GM19239 (cell line): ENCODE results near the gene RNU1-4.
"Not testable (repeated sequence)": the region's sequence is repeated elsewhere in the genome, so short reads cannot be mapped to it uniquely, and the experiment has no call there.

Experiments
- DNase-seq: peaks from one replicate; pipeline ENCODE4 v3.0.0; 2011; ENCODE audit warnings: low spot score; ENCODE audit not compliant: insufficient read length
- FAIRE-seq: peaks from 2 replicates; lab custom pipeline; 2011; peaks lifted over from hg19 to GRCh38; lab: Jason Lieb, UNC

Gene RNU1-4

GRCh38 chr1:16707130-16708093 is 32.9 kb upstream of the RNU1-4 start:
- DNase-seq, FAIRE-seq: not testable (repeated sequence)

DNA sequence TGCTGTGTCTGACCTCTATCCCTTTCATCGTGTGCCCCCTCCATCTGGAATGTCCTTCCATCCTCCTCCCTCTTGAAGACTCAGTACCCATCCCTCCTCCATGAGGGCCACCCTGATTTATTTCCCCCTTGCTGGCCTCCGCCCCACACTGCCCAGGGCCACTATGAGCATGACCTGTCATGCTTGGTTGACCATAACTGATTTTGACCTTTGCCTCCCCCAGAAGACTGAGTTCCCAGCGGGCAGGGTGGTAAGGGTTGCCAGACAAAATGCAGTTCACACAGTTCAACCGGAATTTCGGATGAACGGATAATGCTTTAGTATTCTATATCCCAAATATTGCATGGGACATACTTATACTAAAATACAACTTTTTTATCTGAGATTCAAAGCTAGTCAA is 31.6 kb upstream of the RNU1-4 start:
- not testable (repeated sequence) for FAIRE-seq

DNA sequence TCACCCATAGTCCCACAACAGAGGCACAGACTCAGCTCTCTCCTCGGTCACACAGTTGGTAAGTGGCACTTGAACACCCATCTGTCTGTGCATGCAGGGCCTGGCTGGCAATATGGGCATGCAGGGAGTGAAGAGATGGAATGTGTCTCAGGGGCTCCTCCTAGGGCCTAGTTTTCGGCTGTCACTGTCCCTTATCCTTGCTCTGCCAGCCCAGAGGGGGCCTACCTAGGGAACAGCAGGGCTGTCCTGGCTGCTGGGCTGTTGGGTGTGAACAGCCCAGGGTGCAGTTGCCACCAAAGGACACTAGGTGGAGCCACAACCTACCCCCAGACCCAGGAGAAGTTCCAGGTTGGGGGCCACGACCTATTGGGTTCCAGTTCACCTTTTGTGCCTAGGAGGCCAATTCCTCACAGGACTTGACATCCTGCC is 30.6 kb upstream of the RNU1-4 start:
- not testable (repeated sequence) for DNase-seq
- FAIRE-seq = peak; percentile 76

More for the DNA sequence above, 31.6 kb upstream of the RNU1-4 start:
- DNase-seq = not testable (repeated sequence)

- DNase-seq = not testable (repeated sequence)
Measured at GRCh38 chr1:16710618-16711017, 29.7 kb upstream of the RNU1-4 start.

GRCh38 chr1:16712131-16712530 is 28.2 kb upstream of the RNU1-4 start:
- not testable (repeated sequence) for FAIRE-seq, DNase-seq

More at GRCh38 chr1:16710618-16711017, 29.7 kb upstream of the RNU1-4 start:
- not testable (repeated sequence) for FAIRE-seq

GRCh38 chr1:16712582-16712981 is 27.7 kb upstream of the RNU1-4 start:
- not testable (repeated sequence) for FAIRE-seq, DNase-seq

- FAIRE-seq, DNase-seq: not testable (repeated sequence)
Measured at GRCh38 chr1:16712984-16713383, 27.3 kb upstream of the RNU1-4 start.

DNA sequence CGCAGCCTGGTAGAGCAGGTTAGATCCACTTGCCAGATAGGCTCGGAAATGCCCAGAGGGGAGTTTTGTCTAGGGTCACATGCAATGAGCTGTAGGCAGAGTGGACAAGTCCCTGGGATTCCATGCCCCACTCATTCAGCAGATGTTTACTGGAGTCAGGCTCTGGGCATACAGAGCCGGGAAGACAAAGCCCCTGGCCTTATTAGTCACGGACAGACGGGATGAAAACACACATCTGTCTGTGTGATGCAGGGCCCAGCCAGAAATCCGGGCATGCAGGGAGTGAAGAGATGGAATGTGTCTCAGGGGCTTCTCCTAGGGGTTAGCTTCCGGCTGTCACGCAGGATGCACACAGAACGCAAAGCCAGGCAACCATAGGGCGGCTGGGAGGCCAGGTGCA is 26.8 kb upstream of the RNU1-4 start:
- not testable (repeated sequence) for FAIRE-seq, DNase-seq

DNA sequence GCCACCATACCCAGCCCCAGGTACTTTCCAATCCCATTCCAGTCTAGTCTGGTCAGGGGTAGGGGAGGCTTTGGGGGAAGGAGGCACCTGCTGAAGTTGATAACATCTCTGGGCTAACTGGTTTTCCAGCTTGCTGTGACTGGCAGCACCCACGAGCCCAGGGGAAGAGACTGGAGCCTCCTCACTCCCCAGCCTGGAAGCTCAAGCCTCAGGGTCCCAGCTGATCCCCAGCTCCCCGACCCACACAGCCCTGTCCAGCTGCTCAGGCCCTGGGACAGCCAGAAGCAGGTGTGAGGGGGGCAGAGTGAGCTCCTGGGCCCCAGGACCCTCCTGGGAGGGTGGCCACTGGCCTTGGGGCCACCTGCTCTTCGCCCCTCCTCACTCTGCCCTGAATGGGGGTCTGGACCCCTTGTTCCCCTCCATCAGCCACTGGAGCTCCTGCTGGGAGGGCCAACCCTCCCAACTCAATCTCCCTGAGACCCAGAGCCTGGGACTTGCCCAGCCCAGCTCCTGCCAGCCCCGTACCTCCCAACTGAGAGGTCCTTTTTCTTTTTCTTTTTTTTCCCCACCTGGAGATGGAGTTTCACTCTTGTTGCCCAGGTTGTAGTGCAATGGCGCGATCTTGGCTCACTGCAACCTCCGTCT is 23.5 kb upstream of the RNU1-4 start:
- no peak for DNase-seq
- no peak for FAIRE-seq

DNA sequence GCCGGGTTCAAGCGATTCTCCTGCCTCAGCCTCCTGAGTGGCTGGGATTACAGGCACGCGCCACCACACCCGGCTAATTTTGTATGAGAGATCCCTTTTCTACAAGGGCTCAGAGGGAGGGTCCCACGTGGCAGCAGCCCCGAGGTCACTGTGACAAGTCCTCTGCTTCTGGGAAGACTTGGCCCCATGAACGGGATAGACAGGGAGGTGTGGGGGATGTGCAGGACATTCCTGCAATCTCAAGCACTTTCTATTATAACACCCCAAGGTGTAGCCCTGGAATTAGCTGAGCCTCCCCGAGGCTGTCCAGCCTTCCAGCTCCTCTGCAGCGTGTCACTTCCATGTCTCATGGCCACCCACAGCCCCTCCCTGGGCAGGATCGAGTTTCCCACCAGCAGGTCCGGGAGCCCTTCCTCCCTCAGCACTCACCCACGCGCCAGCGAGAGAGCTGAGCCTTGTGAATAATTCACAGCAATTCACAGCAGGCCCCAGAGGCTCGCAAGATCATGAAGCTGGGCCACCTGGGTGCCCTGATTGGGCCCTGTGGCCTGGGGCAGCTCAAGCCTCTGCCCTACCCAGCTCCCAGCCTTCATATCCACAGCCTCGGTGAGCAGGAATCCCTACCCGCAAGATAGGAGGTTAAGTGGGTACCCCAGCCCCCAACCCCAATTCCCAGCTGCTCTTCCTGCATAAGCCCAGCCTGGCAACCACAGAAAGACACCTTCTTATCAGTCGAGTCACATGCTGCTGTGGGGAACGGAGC is 22.8 kb upstream of the RNU1-4 start:
- DNase-seq (no peak), FAIRE-seq (no peak)

DNA sequence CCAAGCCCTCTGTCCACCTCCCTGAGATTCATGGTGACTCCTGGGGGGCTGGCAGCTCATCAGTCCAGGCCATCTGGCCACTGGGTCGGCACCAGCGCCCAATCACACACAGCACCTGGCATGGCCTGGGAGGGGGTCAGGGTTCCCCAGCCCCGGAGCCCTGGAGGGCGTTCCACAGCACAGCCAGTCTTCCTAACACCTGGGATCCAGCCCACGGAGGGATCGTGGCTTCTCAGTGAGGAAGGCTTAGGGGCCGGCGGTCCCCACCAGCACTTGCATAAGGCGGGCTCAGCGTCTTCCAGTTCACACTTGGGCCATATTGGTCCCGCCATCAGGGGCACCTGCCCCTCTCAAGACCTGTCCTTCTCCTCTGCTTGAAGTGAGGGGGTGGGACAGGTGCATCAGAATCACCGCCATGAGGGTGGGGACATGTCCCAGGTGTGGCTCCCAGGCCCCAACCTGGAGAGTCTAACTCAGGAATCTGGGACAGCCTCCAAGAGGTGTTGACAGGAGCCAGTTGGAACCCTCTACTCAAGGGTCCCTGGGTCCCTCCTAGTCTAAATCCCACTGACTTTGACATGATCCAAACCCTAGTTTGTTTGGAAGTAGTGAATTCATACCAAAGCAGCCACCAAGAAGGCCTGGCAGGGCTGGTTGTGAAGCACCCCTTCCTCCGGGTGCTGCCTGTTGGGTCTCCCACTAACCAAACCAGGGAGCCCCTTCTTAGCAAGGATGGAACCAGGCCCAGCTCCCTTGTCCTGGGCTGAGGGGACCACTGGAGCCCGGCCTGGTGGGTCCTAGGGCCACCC is 22.0 kb upstream of the RNU1-4 start:
- not testable (repeated sequence) for DNase-seq, FAIRE-seq

DNA sequence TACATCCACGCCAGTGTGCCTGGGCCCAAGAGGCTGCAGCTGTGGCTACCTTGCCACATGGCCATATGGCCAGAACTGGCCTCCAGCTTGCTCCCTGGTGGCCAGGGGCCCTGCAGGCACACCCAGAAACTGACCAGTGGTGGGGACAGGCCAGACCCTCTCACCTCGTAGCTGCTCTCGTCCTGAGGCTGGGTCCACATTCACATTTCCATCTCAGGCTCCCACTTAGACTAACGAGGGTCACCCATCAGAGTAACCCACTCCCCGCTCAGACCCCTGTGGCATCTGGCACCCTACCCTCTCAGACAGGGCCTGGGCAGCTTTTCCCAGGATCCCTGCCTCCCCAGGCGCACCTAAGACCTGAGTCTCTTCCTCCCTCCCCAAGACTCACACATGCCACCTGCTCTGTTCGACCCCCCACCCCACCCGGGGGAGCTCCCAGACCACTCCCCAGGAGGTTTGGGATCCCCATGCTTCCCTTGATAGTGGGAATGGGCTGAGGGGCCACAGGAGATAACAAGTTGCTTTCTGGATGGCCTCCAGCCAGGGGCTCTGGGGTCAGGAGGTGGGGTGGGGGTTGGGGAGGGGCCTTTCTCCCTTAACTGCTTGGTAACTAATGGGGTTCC is 21.3 kb upstream of the RNU1-4 start:
- FAIRE-seq (no peak), DNase-seq (no peak)

DNA sequence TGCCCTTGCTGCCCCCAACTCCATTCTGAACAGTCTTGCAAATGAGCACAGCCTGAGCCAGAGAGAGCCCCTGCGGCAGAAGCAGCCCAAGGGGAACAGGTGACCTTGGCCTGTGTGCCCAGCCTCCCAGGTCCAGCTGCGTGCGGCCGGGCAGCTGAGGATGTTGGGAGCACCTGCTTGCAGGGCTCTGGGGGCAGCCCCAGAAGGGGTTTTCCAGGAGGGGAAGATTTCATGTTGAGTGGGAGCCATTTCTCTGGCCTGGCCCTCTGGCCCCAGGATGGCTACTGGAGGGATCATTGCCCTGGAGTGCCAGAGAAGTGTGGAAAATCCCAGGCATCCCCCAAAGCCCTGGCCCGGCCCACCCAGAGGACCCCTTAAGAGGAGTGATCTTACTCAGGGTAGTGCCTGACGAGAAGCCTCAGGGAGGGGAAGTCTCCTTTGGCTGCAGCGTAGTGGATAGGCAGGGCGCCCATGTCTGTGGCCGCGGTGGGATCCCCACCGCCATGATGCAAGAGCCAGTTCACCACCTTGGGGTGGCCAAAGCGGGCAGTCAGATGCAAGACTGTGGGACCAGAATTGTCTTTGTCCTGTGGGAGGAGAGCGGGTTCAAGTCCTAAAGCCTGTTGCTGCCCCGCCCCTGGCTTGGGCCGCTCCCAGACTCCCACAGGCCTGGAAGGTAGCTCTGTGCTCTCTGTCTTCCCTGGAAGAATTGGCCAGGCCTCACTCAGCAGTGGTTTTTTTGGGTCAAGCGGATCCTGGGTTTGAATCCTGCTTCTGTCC is 20.6 kb upstream of the RNU1-4 start:
- FAIRE-seq (no peak), DNase-seq (no peak)

GRCh38 chr1:16720351-16721223 is 19.7 kb upstream of the RNU1-4 start:
- FAIRE-seq (no peak), DNase-seq (no peak)

GRCh38 chr1:16721871-16722641 is 18.3 kb upstream of the RNU1-4 start:
- DNase-seq (no peak), FAIRE-seq (no peak)

DNA sequence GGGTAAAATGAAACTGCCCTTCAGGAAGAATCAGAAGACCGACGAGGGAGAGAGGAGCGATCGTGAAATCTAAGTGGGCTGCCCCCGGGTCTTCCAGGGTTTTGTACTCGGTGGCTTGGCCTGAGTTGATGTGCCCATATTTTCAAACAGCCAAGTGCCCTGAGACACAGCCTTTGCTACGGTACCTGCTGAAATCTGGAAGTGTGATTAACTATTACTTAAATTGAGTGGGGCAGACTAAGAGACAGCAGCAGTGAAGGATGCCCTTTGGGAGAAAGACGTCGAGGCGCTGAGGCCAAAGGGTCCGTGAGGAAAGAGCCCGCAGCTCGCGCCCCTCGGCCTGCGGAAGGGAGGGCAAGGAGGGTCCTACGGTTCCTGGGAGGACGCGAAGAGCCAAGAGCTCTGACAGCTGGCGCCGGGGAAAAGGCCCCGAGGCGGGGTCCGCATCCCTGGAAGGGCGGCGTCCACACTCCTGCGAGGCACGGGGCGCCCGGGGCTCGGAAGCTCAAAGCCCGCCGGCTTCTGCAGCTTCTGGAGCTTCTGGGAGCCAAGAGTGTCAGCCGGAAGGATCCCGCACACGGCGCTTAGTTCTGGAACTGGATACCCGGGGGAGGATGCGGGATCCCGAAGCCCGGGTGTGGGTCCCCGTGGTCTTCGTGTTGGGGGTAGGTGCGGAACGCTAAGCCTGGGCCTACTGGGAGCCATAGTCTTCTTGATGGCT is 15.4 kb upstream of the RNU1-4 start:
- DNase-seq = no peak
- FAIRE-seq = no peak
